Panc1 (cell line): ENCODE data around the gene HMGCLL1. TPM values are rescaled to one million over a fixed set of nuclear protein-coding genes. Genes with fewer than 3 reads are reported as not detected.

Experiments
- ATAC-seq: fragments of 200-7000 bp; cut with Tn5 transposase; 2 replicates; pipeline ENCODE4 v1.9.1; 2020; ENCODE audit warnings: mild to moderate bottlenecking, moderate library complexity
- BruUV-seq: library from RNA; stranded (reverse); fragments of 400-500 nt; replicated peaks from 2 replicates; lab custom pipeline; 2021; lab: Mats Ljungman, UMichigan
- CTCF ChIA-PET: fragments of 300-600 bp; sonication (Branson Sonifier 250); formaldehyde crosslinking; loops from one replicate; lab custom pipeline; 2022; ENCODE audit warnings: antibody characterized with exemption; lab: Charles Lee
- POLR2A ChIA-PET: fragments of 300-600 bp; sonication (Branson Sonifier 250); formaldehyde crosslinking; loops from one replicate; lab custom pipeline; 2022; ENCODE audit warnings: antibody characterized with exemption; lab: Charles Lee
- DNase-seq: peaks from one replicate; pipeline ENCODE4 v3.0.0-alpha.2; 2010; ENCODE audit warnings: low read depth, low spot score
- H3K27ac ChIP-seq: 2 replicates; pipeline ENCODE4 v1.5.1; 2011; ENCODE audit warnings: mild to moderate bottlenecking, low read length, inconsistent platforms
- H3K27me3 ChIP-seq: fragments of 200-500 bp; sonication (Bioruptor generic); 2 replicates; pipeline ENCODE4 v1.6.0; 2014; ENCODE audit warnings: low read length, inconsistent platforms; ENCODE audit not compliant: control insufficient read depth, insufficient read depth
- H3K36me3 ChIP-seq: fragments of 200-500 bp; sonication (Bioruptor generic); 2 replicates; pipeline ENCODE4 v1.5.1; 2014; ENCODE audit warnings: inconsistent platforms, mild to moderate bottlenecking, low read length, moderate library complexity; ENCODE audit not compliant: control insufficient read depth, insufficient read depth
- H3K4me1 ChIP-seq: 2 replicates; pipeline ENCODE4 v1.5.1; 2011; ENCODE audit warnings: inconsistent platforms, mild to moderate bottlenecking, low read length, moderate library complexity; ENCODE audit not compliant: control insufficient read depth, insufficient read depth
- H3K4me3 ChIP-seq, 2 experiments: 2 replicates each; pipeline ENCODE4 v1.5.1; 2011 to 2012; ENCODE audit warnings: low read depth in 2 of 2, low read length in 2 of 2, mild to moderate bottlenecking in 2 of 2, inconsistent platforms in 1 of 2, moderate library complexity in 1 of 2
- H3K9me3 ChIP-seq: fragments of 200-500 bp; sonication (Bioruptor generic); 2 replicates; pipeline ENCODE4 v1.5.1; 2014; ENCODE audit warnings: low read depth, mild to moderate bottlenecking, inconsistent platforms, low read length, moderate library complexity; ENCODE audit not compliant: control insufficient read depth, insufficient read depth
- CTCF ChIP-seq: fragments of 450-650 bp; IDR thresholded peaks from 2 replicates; pipeline ENCODE4 v1.5.1; 2017; ENCODE audit warnings: mild to moderate bottlenecking
- POLR2AphosphoS5 ChIP-seq: IDR thresholded peaks from 2 replicates; pipeline ENCODE4 v1.6.1; 2012; ENCODE audit warnings: mild to moderate bottlenecking, low read depth, low read length, moderate library complexity
- REST ChIP-seq, 2 experiments: IDR thresholded peaks; 2 replicates each; pipeline ENCODE4 v1.6.1; 2011 to 2012; ENCODE audit warnings: low read depth in 2 of 2, control low read depth in 1 of 2, low read length in 1 of 2, mild to moderate bottlenecking in 1 of 2, moderate library complexity in 1 of 2; ENCODE audit not compliant: insufficient read depth in 1 of 2
- SIN3A ChIP-seq: IDR thresholded peaks from 2 replicates; pipeline ENCODE4 v1.6.1; 2012; ENCODE audit warnings: low read depth, mild to moderate bottlenecking, low read length, moderate library complexity, borderline replicate concordance; ENCODE audit not compliant: insufficient read depth
- TCF7L2 ChIP-seq: IDR thresholded peaks from 2 replicates; pipeline ENCODE4 v1.6.1; 2011; ENCODE audit warnings: mild to moderate bottlenecking, low read depth, low read length, inconsistent platforms
- in situ Hi-C: cut with HindIII; loops from 2 replicates; pipeline ENCODE4 v1.10.0; 2016; ENCODE audit warnings: low sequenced_read_pairs, low pct_unique_long_range_greater_than_20kb
- intact Hi-C: fragments of 100-400 bp; cut with micrococcal nuclease; formaldehyde crosslinking; loops from one replicate; pipeline ENCODE4 v1.10.0; 2022; ENCODE audit not compliant: unreplicated experiment
- total RNA-seq: library from RNA; stranded (reverse); gene quantifications from one replicate; pipeline ENCODE4 v1.2.1, GENCODE V29; 2021; ENCODE audit not compliant: unreplicated experiment

The HMGCLL1 gene
- total RNA-seq, 1 experiment from 2014 or later = not detected

- intact Hi-C loops (no loop called here), in situ Hi-C loops (no loop called here)
- ChIA-PET POLR2A (no interaction called here), CTCF (no interaction called here)
- no peak for DNase-seq
- Histone ChIP-seq H3K9me3 (no peaks in the 10 kb centered on the region), H3K36me3 (no peaks in the 10 kb centered on the region), H3K4me3 (no peak overlapping the region), H3K4me1 (no peaks in the 10 kb centered on the region), H3K27me3 (no peaks in the 10 kb centered on the region), H3K27ac (no peak overlapping the region)
- no TSS peak for BruUV-seq
- ATAC-seq = no peak
- TF ChIP-seq TCF7L2 (no peak), SIN3A (no peak), CTCF (no peak), REST (IDR thresholded peaks at IDR 0.05; ENCODE audit: insufficient read depth in 1 of 2, low read depth in 2 of 2, low read length in 1 of 2) (no peak), POLR2AphosphoS5 (no peak)
Observed at GRCh38 chr6:55497694-55498093, 81.3 kb downstream of the HMGCLL1 start.

- BruUV-seq = no TSS peak
- intact Hi-C loops (no loop called here), in situ Hi-C loops (no loop called here)
- H3K27me3 ChIP-seq = no peaks in the 10 kb centered on the region
- H3K4me1 ChIP-seq = no peaks in the 10 kb centered on the region
- ChIA-PET POLR2A (no interaction called here), CTCF (no interaction called here)
- DNase-seq (no peak), ATAC-seq (no peak)
- H3K4me3 ChIP-seq = no peak overlapping the region
- no peak overlapping the region for H3K27ac ChIP-seq
- no peak for TF ChIP-seq REST (IDR thresholded peaks at IDR 0.05; ENCODE audit: insufficient read depth in 1 of 2, low read depth in 2 of 2, low read length in 1 of 2)
- TF ChIP-seq POLR2AphosphoS5 = no peak
- TF ChIP-seq SIN3A = no peak
- TF ChIP-seq TCF7L2 = no peak
- no peak for TF ChIP-seq CTCF
- H3K9me3 ChIP-seq = no peaks in the 10 kb centered on the region
- H3K36me3 ChIP-seq = no peaks in the 10 kb centered on the region
Observed at GRCh38 chr6:55496201-55496600, 82.8 kb downstream of the HMGCLL1 start.
